Esophagus muscularis mucosa (tissue), 3 donors: Measurements from ENCODE around the gene RAB6A.

Source experiments
- CTCF ChIP-seq, 3 experiments: fragments of 200-600 bp in 2 of 3; fragments of 450-650 bp in 1 of 3; sonication (generic) in 2 of 3; IDR thresholded peaks; one replicate each; pipeline ENCODE4 v1.5.1; 2017 to 2019; ENCODE audit warnings: antibody characterized with exemption in 3 of 3, mild to moderate bottlenecking in 2 of 3, moderate library complexity in 1 of 3
- EP300 ChIP-seq: sonication (generic); formaldehyde crosslinking; IDR thresholded peaks from one replicate; pipeline ENCODE4 v1.6.1; 2017; ENCODE audit warnings: antibody characterized with exemption

GRCh38 chr11:73787643-73788558, 27.0 kb upstream of the RAB6A start, which contains the start of gene MRPL48:
- TF ChIP-seq CTCF (IDR thresholded peaks at IDR 0.05) (peak in 1 of 3 experiments; percentile 26), EP300 (no peak)
